Progenitor cell of endocrine pancreas (in vitro differentiated cells): ENCODE results near the gene ABCC1. TPM values are rescaled to one million over a fixed set of nuclear protein-coding genes. Genes with fewer than 3 reads are reported as not detected.

ENCODE experiments used
- DNase-seq: peaks from one replicate; pipeline ENCODE4 v3.0.0; 2021; ENCODE audit warnings: low spot score; ENCODE audit not compliant: unreplicated experiment
- H3K27ac Mint-ChIP-seq: 2 replicates; pipeline ENCODE4 v1.8.0; 2021; ENCODE audit warnings: mild to moderate bottlenecking, moderate library complexity, mixed read lengths
- H3K27me3 Mint-ChIP-seq: 2 replicates; pipeline ENCODE4 v1.8.0; 2021; ENCODE audit warnings: mixed read lengths
- H3K36me3 Mint-ChIP-seq: 2 replicates; pipeline ENCODE4 v1.8.0; 2022; ENCODE audit warnings: mixed read lengths; ENCODE audit not compliant: insufficient read depth
- H3K4me1 Mint-ChIP-seq: 2 replicates; pipeline ENCODE4 v1.8.0; 2021; ENCODE audit warnings: low read depth, mixed read lengths
- H3K4me3 Mint-ChIP-seq: 2 replicates; pipeline ENCODE4 v1.8.0; 2021; ENCODE audit warnings: low read depth, mild to moderate bottlenecking, moderate library complexity, mixed read lengths
- H3K9me3 Mint-ChIP-seq: 2 replicates; pipeline ENCODE4 v1.8.0; 2021; ENCODE audit warnings: low read depth, mixed read lengths
- CTCF ChIP-seq: fragments of 200-600 bp; sonication (generic); IDR thresholded peaks from one replicate; pipeline ENCODE4 v1.5.0; 2021; ENCODE audit warnings: antibody characterized with exemption, mild to moderate bottlenecking; ENCODE audit not compliant: unreplicated experiment
- total RNA-seq: library from RNA; stranded (reverse); gene quantifications from 2 replicates; pipeline ENCODE4 v1.2.1, GENCODE V29; 2021

The ABCC1 gene
- total RNA-seq, 1 donor from 2014 or later = 47.2 TPM

GRCh38 chr16:15993128-15993527, 43.7 kb downstream of the ABCC1 start:
- no peak overlapping the region for H3K4me3 Mint-ChIP-seq

GRCh38 chr16:15993541-15993940, 44.1 kb downstream of the ABCC1 start:
- Mint-ChIP-seq H3K4me3 (no peak overlapping the region), H3K27ac (no peak overlapping the region), H3K36me3 (no peaks in the 10 kb centered on the region), H3K4me1 (peaks cover 7% of the 10 kb centered on the region), H3K9me3 (no peaks in the 10 kb centered on the region), H3K27me3 (no peaks in the 10 kb centered on the region)
- no peak for TF ChIP-seq CTCF
- DNase-seq = no peak

More at GRCh38 chr16:15993128-15993527, 43.7 kb downstream of the ABCC1 start:
- no peak for DNase-seq
- no peaks in the 10 kb centered on the region for H3K27me3 Mint-ChIP-seq
- H3K27ac Mint-ChIP-seq = no peak overlapping the region
- no peak for TF ChIP-seq CTCF
- H3K36me3 Mint-ChIP-seq = no peaks in the 10 kb centered on the region
- H3K9me3 Mint-ChIP-seq = no peaks in the 10 kb centered on the region
- peaks cover 7% of the 10 kb centered on the region for H3K4me1 Mint-ChIP-seq

- no peaks in the 10 kb centered on the region for H3K9me3 Mint-ChIP-seq
- peaks cover 8% of the 10 kb centered on the region for H3K4me1 Mint-ChIP-seq
- no peaks in the 10 kb centered on the region for H3K36me3 Mint-ChIP-seq
- no peaks in the 10 kb centered on the region for H3K27me3 Mint-ChIP-seq
- no peak overlapping the region for H3K4me3 Mint-ChIP-seq
- H3K27ac Mint-ChIP-seq = no peak overlapping the region
- TF ChIP-seq CTCF = no peak
- DNase-seq = no peak
Measured at GRCh38 chr16:15993946-15994665, 44.7 kb downstream of the ABCC1 start.

GRCh38 chr16:15996432-15997109, 47.2 kb downstream of the ABCC1 start:
- peak overlapping the region; percentile 90 for H3K27ac Mint-ChIP-seq
- no peaks in the 10 kb centered on the region for H3K27me3 Mint-ChIP-seq
- no peak for DNase-seq
- H3K4me1 Mint-ChIP-seq = peaks cover 8% of the 10 kb centered on the region
- peaks cover 1% of the 10 kb centered on the region for H3K36me3 Mint-ChIP-seq
- H3K9me3 Mint-ChIP-seq = no peaks in the 10 kb centered on the region
- no peak overlapping the region for H3K4me3 Mint-ChIP-seq
- no peak for TF ChIP-seq CTCF

- Mint-ChIP-seq H3K36me3 (peaks cover 1% of the 10 kb centered on the region), H3K4me1 (peaks cover 8% of the 10 kb centered on the region), H3K4me3 (no peak overlapping the region), H3K9me3 (no peaks in the 10 kb centered on the region), H3K27me3 (no peaks in the 10 kb centered on the region), H3K27ac (no peak overlapping the region)
- TF ChIP-seq CTCF = no peak
- no peak for DNase-seq
Measured at GRCh38 chr16:16000685-16001084, 51.3 kb downstream of the ABCC1 start.
